GM18909 (cell line): ENCODE data around the gene PGS1.

Experiments
- ATAC-seq: cut with Tn5 transposase; IDR thresholded peaks from one replicate; pipeline ENCODE4 v1.9.1; 2021; ENCODE audit warnings: mild to moderate bottlenecking; ENCODE audit not compliant: unreplicated experiment, poor library complexity

The PGS1 gene

DNA sequence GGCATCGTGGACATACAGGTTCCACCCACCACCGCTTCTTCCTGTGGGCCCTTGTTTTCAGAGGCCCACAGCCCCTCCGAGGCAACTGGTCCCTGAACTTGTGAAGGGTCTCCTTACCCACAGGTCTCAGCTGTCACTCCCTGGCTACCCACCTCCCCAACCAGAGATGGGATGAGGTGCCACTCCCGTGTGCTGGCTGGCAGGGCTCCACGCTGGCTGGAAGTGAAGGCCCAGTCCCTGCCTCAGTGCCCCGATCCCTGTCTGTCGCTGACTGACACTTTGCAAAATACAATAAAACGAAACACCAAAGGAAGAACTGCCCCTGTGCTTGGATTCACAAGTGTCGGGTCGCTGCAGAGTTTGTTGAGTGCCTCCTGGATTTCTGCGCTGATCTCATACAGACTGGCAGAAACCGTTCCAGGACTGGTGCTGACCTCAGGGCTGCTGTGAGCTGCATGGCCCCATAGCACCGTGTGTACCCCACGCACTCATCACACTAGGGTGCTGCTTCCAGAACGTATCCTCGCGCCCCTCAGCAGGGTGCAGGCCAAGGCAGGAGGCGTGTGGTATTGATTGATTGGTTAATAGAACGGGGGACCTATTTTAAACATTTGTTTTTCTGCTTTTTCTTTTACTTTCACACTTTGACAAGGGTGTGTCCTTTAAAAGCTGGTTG, 57.0 kb downstream of the PGS1 start:
- ATAC-seq, result no peak

DNA sequence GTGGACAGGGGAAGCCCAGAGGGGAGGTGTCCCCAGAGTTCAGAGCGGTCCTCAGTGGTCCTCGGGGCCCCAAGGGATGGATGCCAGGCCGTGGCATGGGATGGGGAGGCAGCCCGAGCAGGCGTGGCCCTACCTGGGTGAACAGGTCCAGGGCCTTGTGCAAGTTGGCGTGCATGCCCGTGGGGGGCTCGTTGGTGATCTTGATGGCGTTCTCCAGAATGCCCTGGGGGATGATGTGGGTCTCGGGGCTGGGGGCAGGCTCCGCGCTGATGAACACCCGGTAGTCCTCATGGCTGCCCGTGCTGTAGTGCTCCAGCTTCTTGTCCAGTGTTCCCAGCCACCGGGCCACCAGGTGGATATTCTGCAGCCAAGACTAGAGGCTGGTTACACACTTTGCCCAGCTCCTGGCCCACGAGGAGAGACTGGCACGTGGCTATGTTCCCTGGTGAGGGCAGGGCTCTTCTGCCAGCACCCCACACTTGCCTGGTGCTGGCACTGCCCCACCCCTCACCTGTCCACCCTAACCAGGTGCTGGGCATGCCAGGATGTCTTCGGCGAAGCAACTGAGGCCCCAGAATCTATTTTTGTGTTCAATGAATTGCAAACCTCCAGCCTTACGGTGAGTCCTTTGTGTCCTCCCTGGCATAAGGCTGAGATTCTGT, 59.2 kb downstream of the PGS1 start:
- ATAC-seq, result no peak

DNA sequence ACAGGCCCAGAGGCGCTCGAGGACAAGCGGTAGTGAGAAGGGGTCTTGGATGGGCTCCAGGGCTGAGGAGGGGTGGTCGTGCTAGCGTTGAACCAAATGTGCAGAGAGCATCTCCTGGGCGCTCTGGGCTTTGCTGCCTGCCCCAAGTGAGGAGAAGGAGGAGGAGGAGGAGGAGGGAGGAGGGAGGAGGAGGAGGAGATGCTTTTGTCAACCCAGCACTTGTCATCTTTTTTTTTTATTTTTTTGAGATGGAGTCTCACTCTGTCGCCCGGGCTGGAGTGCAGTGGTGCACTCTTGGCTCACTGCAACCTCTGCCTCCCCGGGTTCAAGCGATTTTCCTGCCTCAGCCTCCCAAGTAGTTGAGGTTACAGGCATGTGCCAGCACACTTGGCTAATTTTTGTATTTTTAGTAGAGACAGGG, 59.8 kb downstream of the PGS1 start:
- ATAC-seq, result no peak

DNA sequence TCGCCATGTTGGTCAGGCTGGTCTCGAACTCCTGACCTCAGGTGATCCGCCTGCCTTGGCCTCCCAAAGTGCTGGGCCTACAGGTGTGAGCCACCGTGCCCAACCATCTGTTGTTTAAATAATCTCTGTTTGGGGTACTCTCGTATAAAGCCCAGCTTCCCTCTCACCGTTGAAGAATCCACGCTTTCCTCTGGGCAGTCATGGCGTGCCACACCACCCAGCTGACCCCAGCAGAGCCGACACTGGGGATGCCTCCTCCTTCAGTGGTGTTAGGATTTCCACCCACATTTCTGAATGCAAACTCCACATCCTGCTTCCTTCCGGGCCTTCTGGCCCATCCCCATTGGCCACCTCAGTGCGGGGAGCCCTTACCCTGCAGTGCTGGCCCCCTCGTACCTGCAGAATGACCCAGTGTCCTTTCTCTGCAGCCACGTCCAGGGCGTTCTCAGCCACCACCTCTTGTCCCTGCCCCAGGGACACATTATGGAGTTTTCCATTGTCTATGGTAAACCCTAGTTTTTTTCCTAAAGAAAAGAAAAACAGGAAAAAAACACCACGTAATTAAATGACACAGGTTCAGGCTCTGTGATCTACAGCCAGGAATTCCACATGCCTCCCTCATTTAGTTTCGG, 60.4 kb downstream of the PGS1 start:
- no peak for ATAC-seq

DNA sequence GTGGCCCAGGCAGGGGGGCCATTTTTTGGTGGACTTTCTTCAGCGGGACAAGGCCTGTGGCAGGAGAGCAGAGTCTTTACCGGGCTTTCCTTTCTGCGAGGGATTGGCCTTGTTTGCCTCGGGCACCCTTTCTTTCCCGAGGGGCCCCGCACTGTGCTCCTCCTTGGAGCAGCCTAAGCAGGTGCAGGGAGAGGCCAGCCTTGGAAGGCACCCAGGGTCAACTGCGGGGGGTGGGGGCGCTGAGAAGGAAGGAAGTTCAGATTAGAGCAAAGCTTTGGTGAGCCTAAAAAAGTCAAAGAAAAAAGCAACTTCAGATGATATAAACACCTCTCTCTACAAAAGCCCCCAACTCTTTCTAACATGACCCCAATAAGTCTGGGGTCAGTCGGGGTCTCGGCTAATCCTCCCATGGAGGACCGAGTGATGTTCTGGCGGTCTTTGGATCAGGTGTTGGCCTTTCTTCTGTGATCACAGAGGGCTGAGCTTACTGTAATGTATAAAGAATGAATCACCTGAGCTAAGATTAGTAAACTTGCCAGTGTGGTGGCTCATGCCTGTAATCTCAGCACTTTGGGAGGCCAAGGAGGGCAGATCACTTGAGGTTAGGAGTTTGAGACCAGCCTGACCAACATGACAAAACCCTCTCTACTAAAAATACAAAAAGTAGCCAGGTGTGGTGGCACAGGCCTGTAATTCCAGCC, 63.0 kb downstream of the PGS1 start:
- ATAC-seq, result no peak

DNA sequence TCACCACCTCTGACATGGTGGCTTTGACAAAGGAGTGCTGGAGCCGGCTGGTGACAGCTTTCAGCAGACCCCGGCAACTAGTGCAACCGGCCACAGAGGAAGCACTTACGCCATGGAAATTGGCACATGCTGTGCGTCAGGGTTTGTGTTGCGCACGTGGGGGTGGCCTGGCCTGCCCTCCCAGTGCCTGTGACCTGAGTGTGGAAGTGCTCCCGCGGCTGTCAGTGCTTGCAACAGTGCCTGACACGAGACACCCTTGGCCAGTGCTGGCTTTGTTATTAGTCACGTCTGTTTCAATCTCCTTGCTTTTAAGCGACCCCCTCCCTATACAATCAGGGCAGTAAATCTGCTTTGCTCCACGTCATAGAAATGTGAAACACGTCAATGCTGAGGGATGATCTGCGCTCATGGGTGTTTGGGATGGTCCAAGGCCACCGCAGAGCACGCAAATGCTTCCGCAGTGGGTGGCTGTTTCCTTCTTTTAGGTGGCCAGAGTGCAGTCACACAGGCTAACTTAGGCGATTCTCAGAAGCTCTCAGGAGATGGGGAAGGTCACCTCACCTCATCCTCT, 64.3 kb downstream of the PGS1 start:
- no peak for ATAC-seq

DNA sequence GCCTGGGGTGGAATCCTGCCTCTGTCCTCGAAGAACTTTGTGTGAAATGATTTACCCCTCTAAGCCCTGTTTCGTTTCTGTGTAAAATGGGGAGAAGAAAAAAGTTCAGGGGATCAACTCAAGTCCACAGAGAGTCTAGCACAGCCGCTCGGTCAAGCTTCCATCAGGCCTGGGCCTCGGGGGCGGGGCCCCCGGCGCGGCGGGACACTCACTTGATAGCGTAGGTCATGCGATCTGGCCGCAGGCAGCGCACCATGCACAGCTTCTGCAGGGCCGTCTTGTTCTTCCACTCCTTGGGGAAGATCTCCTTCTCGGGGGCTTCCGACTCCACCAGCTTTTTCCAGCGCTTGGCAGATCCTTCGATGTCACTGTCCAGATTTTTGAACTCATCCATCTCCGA, 65.9 kb downstream of the PGS1 start:
- no peak for ATAC-seq

DNA sequence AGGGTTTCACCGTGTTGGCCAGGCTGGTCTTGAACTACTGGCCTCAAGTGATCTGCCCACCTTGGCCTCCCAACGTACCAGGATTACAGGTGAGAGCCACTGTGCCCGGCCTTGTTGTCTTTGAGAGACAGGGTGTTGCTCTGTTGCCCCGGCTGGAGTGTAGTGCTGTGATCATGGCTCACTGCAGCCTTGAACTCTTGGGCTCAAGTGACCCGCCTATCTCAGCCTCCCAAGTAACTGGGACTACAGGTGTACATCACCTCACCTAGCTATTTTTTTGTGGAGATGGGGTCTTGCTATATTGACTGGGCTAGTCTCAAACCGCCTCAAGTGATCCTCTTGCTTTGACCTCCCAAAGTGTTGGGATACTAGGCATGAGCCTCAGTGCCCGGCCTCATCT, 68.4 kb downstream of the PGS1 start:
- no peak for ATAC-seq

DNA sequence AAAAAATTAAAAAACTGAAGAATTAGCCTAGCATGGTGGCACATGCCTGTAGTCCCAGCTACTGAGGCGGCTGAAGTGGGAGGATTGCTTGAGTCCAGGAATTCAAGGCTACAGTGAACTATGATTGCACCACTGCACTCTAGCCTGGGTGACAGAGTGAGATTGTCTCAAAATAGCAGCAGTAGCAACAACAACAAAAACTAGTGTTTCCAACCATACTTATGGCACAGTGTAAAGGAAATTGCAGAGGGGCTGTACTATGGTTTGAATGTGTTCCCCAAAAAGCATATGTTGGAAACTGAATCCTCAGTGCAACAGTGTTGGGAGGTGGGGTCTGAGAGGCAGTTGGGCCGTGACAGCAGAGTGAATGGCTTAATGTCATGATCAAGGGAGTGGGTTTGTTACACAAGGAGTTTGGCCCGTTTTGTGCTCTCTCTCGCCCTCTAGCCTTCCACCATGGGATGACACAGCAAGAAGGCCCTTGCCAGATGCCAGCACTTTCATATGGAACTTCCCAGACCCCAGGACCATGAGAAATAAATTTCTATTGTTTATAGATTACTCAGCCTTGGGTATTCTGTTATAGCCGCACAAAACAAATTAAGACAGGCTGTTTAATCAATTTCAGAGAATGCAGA, 70.0 kb downstream of the PGS1 start:
- ATAC-seq, result no peak

DNA sequence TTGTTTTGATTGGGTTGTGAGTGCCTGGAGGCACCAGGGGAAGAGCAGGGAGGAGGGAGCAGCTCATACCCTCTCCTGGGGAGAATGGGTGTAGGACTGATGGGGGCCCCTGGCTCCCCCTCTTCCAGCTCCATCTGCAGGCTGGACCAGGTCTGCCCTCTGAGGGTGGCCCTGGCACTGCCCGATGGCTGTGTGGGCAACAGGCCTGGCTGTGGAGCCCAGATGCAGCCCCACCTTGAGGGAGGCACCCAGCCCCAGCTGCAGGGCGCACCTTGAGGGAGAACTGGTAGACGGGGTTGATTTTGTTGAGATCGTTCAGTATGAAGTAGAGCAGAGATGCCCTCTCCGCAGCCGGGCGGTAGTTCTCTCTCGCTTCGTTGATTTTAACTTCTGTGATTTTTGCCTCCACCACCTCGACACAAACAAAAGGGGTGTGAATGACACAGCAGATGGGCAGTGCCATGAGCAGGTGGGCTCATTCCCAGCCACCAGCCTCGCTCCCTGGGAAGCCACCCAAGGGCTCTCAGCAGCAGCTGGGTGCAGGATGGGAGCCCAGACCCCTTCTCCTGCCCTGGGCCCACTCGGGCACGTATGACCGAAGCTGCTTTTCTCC, 71.6 kb downstream of the PGS1 start:
- ATAC-seq, result no peak

DNA sequence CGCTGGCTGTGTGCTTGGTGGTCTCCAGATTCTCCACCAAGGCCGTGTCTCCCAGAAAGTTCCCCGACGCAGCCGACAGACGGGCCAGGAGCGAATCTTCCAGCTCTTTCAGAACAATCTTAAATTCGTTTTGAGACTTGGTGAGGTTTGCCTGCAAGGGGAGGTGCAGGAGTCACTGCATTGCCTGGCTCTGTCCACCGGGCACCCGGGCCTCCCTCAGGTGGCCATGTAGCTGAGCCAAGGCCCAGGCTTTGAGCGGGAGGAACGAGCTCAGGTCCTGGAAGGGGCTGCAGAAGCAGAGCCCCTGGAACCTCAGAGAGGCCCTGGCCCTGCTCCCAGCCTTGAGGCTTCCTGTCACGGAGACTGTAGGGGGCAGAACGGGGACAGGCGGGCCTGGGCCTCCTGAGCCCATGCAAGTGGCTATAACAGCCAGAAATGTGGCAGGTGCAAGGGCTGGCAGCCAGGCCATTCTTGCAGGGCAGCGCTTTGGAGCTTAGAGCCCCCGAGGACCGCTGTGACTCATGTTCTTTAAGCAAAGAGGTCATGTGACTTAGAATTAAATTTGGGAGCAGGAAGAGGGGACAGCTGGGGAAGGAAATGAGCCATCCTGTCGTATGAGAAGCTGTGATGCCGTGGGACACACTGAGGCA, 72.4 kb downstream of the PGS1 start:
- ATAC-seq, result no peak

DNA sequence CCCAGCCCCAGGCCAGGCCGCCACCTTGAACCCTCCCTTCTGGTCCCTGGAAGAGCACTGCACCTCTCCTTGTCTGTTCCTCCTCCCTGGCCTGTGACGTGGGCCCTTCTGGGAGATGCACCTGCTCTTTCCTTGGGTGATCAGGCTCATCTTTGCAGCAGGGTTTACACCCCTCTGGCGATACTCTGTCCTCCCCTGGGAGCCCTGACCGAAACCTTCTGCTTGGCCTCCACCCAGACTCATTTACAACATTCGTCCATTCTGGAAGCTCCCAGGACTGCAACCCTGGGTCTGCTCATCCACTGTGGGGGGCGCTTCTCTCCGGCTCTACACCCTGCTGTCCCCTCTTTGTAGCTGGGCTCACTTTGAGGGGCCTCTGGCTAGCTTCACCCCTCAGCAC, 73.3 kb downstream of the PGS1 start:
- no peak for ATAC-seq

DNA sequence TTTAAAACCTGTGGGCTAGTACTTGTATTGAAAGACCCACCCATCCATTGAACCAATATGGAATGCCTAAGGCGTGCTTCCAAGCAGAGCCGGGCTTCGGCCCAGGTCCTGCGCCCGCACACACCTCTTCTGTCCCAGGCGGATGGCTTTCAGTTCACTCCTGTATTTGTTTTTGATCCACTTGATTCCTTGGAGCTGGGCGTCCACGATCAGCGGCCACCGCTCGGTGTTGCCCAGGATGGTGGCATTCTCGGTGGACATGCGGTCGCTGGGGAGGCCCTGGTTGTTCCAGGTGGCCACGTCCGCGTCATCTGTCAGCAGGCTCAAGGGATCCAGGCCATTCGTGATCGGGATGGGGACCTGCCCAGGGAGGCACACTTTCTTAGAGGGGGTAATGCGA, 75.9 kb downstream of the PGS1 start:
- ATAC-seq, result no peak

DNA sequence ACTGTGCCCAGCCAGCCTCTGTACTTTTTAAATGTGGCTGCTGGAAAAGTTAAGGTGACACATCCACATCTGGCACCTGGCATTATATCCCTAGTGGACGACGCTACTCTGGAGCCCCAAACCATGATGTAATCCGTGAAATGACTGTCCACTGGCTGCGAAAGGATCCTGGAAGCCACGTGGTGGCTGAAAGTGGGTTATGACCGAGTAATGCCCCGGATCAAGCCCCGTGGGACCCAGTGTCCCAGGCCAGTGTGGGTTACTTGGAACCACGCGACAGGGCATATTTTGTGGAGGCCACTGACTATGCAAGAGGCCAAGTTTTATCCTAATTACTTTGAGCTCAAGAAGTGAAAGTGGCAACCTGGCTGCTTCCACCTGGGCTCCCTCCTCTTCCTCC, 79.6 kb downstream of the PGS1 start:
- ATAC-seq, result no peak

DNA sequence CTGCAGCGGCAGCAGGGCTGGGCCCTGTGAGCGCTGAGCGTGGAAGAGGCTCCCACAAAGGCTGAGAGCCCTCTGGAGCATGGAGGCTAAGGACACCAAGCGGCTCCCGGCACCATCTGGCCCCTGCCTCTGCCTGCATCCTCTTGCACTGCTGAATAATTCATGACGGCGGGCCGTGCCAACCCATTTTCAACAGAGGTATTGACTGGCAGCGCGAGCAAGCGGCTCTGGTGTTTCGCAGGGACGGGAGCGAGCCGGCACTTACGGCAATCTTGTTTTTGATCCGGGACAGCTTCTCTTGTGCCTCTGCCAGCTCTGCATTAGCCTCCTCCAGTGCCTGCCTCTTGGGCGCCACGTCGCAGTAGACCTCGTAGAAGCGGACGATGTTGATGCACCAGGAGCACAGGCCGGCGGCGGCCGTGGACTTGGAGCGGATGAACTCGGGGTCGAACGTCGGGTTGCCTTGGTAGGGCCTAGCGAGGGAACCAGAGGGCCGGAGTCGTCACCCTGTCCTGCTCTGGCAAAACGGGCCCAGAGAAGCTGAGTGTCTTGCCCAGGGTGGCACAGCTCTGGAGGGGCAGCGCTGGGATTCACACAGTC, 80.4 kb downstream of the PGS1 start:
- ATAC-seq, result no peak

DNA sequence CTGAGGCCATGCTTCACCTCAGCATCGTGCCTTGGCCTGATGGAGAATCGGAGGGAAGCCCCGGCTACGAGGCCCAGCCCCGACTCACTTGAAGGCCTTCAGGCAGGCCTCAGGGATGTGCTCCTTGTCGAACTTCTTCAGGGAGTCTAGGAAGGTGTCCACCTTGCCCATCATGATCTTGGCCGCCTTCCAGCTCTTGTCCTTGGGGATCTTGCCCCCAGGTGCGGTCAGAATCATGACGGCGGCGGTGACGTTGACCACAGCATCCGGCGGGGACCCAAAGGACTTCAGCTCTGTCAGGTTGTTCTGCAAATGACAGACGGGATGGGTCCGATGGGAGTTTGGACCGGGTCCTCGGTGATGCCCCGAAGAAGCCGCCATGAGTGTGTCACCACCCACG, 81.2 kb downstream of the PGS1 start:
- ATAC-seq, result no peak

DNA sequence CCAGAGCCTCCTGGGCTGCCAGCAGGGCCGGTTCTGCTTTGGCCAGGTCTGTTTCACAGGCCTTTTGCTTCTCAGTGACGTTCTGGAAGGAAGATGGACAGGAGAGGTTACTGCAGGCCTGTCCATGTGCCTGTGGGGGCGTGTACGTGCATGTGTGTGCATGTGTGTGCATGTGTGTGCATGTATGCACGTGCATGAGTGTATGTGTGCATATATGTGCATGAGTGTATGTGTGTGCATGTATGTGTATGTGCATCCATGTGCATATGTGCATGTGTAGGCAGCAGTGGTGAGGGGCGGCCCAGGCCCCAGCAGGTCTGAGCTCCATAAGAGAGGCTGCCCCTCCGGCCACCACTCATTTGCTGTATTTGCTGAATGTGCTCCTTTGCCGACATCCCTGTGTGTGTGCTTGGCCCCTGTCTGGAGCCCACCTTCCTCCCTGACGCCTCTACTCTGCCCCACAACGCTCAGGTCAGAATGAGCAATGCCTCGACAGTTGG, 81.8 kb downstream of the PGS1 start:
- ATAC-seq, result no peak

DNA sequence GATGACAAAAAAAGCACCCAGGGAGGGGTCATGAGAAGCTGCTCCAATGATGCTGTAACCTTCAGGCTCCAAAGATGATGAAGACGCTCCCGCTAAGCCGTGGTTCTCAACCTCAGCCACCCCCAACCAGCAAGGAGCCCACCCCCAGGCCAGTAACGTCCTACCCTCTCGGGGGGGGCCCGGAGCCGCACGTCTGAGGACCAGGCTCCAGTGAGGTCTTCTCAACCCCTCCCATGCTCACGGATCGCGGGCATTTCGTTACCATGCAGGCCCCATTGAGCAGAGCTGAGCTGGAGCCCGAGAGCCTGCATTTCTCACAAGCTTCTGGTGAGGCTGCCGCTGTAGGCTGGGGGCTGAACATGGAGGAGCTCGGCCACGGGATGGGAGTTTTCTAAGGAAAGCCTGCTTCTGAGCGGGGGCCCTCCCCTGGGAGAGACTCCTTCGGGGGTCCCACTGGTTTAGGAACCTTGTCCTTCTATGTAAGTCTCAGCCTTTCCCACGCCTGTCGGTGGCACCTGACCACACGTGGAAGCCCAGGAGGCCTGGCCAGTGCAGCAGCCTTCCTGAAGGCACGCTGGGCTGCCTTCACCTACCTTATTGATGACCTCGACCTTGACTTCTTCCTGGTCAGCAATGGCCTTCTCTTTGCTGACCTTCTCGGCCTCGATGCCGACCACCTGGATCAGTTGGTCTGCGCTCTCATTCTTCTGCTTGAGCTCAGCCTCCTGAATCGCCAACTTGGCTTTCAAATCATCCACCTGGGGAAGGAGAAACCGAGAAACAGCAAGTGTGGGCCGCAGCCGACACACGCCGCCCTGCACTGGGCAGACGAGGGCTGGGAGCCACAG, 82.7 kb downstream of the PGS1 start:
- ATAC-seq, result no peak
